PC-3 (cell line): ENCODE measurements around the gene CERS2.

Experiments
- EZH2 ChIP-seq: fragments of 300-600 bp; sonication (generic); IDR thresholded peaks from one replicate; pipeline ENCODE4 v1.6.1; 2017; ENCODE audit warnings: antibody characterized with exemption, mild to moderate bottlenecking, low read length; ENCODE audit not compliant: unreplicated experiment
- EZH2phosphoT487 ChIP-seq: fragments of 300-600 bp; sonication (generic); IDR thresholded peaks from 2 replicates; pipeline ENCODE4 v1.6.1; 2018; ENCODE audit warnings: mild to moderate bottlenecking, antibody characterized with exemption, low read length, borderline replicate concordance
- TF ChIP-seq, protein P1 (sequence below): fragments of 300-600 bp; sonication (generic); conservative IDR thresholded peaks from 2 replicates; pipeline ENCODE4 v1.5.1; 2017; ENCODE audit warnings: antibody characterized with exemption, low read depth, mild to moderate bottlenecking, low read length

DNA sequence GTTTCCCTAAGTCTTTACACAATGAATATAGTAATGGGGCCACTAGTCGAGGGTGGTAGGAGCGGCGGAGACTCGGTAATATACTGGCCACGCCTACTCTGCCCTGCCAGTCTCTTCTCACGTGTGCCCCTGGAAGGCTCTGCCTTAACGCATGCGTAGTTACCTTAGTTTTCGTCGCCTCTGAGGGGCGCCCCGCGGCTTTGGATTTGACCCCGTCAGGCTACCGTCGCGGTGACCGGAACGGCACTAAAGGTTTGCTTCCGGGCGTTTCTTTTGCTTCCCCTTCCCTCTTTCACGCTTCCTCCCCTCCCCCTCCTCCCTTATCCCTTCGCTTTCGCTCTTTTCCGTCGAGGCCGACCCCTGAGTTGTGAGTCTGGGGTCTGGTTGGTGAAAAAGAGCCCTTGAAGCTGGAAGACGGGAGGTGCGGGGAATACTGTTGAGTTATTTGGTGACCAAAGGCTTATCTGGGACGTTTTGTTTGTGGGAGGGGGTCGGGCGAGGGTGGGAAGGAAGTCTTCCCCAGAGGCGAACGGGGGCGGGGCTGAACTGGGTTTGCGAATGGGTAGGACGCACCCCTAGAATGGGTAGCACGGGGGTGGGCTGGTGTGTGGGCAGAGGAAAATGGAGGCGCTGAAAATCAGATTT is 48.4 kb downstream of the CERS2 start, which contains the start of gene SETDB1:
- TF ChIP-seq, protein P1, sequence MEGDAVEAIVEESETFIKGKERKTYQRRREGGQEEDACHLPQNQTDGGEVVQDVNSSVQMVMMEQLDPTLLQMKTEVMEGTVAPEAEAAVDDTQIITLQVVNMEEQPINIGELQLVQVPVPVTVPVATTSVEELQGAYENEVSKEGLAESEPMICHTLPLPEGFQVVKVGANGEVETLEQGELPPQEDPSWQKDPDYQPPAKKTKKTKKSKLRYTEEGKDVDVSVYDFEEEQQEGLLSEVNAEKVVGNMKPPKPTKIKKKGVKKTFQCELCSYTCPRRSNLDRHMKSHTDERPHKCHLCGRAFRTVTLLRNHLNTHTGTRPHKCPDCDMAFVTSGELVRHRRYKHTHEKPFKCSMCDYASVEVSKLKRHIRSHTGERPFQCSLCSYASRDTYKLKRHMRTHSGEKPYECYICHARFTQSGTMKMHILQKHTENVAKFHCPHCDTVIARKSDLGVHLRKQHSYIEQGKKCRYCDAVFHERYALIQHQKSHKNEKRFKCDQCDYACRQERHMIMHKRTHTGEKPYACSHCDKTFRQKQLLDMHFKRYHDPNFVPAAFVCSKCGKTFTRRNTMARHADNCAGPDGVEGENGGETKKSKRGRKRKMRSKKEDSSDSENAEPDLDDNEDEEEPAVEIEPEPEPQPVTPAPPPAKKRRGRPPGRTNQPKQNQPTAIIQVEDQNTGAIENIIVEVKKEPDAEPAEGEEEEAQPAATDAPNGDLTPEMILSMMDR: no peak
- TF ChIP-seq EZH2phosphoT487 (no peak), EZH2 (no peak)
